ENCODE measurements around the gene ZDHHC5. TPM values are rescaled to one million over a fixed set of nuclear protein-coding genes. Genes with fewer than 3 reads are reported as not detected.

The ZDHHC5 gene, protein sequence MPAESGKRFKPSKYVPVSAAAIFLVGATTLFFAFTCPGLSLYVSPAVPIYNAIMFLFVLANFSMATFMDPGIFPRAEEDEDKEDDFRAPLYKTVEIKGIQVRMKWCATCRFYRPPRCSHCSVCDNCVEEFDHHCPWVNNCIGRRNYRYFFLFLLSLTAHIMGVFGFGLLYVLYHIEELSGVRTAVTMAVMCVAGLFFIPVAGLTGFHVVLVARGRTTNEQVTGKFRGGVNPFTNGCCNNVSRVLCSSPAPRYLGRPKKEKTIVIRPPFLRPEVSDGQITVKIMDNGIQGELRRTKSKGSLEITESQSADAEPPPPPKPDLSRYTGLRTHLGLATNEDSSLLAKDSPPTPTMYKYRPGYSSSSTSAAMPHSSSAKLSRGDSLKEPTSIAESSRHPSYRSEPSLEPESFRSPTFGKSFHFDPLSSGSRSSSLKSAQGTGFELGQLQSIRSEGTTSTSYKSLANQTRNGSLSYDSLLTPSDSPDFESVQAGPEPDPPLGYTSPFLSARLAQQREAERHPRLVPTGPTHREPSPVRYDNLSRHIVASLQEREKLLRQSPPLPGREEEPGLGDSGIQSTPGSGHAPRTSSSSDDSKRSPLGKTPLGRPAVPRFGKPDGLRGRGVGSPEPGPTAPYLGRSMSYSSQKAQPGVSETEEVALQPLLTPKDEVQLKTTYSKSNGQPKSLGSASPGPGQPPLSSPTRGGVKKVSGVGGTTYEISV
- 20.5 TPM for total RNA-seq (ENCODE audit: insufficient read depth, low replicate concordance)

DNA sequence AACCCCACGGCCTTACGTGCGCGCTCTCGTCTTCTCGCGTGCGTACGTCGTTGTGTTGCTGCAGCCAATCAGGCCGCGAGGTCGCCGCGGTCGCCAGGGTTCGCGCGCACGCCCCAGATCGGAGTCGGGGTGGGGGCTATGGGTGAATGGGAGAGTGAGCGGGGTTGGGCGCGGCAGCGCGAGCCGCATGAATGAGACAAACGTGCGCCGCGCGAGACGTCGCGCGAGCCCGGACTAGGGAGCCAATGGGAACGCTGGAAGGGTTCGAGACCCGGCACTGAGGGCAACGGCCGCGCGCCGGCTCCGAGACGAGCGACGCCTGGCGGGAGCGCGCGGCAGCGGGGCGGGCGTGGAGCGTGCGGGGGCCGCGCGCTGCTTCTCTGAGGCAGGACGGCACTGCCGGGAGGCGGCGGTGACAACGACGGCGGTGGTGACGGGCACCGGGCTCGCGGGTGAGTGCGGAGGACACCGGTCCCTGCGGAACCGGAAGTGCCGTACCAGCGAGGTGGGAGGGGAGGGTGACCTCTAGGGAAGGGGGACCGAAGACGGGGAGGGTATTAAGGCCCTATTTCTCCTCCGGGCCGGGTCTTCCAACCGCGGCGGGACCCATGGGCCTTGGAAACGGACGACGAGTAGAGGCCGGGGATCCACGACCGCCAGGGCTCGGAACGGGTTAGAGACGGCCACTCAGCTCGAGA is at the start of gene ZDHHC5:
Gene ZDHHC5 (plus strand): TSS at position 379 of the 698 bp plus-strand sequence. CDS start 4,977 bp downstream, outside the sequence.
- peak; percentile 99 for DNase-seq (ENCODE audit: low spot score)

DNA sequence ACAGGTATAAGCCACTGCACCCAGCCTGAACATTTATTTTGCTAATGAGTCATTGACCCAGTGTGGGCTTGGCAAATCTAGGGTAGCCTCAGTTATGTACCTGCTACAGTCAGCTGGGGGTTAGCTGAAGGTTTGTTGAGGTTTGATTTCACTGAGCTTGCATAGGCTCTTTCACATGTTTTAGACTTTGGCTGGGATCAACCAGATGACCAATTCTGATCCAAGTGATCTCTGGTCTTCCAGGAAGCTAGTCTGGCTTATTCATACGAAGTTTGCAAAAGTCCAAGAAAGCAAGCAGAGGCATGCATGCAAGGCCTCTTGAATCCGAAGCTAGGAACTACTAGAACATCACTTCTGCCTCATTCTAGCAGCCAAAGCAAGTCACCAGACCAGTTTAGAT is 49.5 kb upstream of the ZDHHC5 start:
- no peak for DNase-seq (ENCODE audit: low spot score)

DNA sequence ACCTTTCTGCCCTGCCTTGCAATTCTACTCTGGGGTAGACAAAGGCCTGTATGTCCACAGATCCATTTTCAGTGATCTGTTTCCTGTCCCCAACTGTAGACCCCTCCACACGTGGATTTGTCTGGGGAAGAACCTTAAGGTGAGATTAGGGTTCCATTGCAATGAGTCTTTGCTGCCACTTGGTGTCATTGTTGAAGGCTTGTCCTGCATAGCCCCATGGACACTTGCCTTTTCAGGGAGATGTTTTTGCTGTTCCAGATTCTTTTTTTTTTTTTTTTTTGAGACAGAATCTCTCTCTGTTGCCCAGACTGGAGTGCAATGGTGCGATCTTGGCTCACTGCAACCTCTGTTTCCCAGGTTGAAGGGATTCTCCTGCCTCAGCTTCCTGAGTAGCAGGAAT is 48.6 kb upstream of the ZDHHC5 start:
- no peak for DNase-seq (ENCODE audit: low spot score)

DNA sequence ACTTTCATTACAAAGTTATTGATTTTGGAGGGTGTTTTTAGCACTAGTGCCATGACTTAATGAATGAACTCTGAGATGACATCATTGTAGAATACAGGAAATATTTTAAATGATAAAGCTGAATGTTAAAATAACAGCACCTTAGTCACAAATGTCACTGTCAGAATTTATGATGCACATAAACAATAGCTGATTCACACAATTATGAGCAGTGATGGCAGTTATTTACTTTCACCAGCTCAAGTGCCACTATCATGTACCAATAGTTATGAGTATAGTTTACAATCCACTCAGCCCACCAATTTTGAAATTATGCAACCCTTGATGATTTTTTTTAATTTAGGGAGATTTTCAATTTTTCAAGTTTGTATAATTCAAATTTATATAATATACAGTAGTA is 47.4 kb upstream of the ZDHHC5 start:
- DNase-seq (ENCODE audit: low spot score): no peak

DNA sequence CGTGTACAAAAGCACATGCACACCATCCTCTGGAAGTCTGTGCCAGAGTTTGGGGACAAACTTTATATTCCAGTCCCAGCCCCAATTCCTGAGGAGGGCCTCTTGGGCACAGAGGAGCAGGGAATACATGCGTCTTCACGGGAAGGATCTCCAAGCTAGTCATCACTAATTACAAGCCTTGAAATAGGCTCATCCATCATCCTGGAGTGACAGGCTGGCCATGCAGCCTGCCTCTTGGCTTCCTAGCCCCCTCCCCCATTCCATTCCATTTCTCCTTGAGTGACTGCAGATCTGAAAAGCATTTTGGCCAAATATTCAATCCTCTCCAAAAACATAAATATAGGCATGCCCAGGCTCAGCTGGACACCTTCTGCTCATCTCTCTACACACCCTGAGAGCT is 45.7 kb upstream of the ZDHHC5 start:
- DNase-seq (ENCODE audit: low spot score): no peak

DNA sequence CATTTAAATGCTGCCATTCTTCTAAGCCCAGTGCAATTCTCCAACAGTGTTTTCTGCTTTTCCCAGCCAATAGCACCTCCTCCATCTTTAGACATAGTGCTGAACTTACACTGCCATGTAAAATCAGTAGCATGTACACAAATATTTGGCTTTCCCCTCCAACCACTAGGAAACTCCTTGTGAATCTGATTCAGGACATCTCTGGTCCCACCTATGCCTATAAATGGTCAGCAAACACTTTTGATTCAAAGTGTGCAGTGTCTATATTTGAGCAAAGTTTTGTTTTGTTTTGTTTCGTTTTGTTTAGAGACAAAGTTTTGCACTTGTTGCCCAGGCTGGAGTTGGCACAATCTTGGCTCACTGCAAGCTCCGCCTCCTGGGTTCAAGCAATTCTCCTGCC is 43.0 kb upstream of the ZDHHC5 start:
- DNase-seq (ENCODE audit: low spot score): no peak

DNA sequence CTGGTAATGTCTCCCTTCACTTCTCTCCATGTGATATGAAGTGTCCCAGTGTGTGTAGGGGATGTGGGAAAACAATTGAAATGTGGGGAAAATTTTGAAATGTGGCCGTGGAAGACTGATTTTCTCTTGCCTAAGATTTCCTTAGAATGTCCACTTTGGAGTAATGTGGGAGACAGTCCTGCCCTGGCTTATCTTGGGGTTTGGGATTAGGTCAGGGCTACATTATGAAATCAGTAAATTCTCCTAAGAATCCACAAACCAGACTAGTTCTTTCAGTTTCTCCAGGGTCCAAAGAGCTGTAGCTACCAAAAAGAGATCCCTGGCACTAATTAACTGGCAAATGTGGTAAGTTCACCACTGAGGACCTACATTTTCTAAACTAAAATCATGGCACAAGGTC is 41.0 kb upstream of the ZDHHC5 start:
- DNase-seq (ENCODE audit: low spot score): no peak

DNA sequence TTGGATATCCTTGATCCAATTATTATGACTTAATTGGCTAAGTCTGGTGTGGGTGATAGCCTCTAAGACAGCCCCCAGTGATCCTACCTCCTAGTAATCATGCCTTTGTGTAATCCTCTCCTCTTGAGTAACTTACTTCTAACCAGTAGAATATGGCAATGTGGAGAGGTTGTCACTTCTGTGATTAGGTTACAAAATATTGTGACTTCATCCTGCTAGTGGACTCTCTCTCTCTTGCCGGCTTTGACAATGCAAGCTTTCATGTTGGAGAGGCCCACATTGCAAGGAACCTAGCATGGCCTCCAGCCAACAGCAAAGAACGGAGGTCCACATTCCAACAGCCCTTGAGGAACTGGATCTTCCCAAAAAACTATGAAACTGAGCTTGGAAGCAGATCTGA is 37.7 kb upstream of the ZDHHC5 start:
- no peak for DNase-seq (ENCODE audit: low spot score)

DNA sequence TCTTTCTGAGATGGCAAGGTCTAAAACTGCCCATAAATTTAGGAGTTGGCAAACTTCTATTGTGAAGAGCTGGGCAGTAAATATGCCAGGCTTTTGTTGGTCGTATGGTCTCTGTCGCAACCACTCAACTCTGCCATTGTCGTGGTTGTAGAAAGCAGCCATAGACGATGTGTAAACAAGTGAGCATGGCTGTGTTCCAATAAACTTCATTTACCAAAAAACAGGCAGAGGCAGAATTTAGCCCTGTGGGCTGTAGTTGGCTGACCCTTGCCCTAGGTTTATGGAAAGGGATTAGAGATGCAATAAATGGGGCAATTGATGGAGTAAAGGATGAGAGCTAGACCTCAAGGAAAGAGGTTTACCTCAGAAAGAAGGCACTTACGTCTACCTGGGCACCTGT is 35.8 kb upstream of the ZDHHC5 start:
- DNase-seq (ENCODE audit: low spot score): no peak

DNA sequence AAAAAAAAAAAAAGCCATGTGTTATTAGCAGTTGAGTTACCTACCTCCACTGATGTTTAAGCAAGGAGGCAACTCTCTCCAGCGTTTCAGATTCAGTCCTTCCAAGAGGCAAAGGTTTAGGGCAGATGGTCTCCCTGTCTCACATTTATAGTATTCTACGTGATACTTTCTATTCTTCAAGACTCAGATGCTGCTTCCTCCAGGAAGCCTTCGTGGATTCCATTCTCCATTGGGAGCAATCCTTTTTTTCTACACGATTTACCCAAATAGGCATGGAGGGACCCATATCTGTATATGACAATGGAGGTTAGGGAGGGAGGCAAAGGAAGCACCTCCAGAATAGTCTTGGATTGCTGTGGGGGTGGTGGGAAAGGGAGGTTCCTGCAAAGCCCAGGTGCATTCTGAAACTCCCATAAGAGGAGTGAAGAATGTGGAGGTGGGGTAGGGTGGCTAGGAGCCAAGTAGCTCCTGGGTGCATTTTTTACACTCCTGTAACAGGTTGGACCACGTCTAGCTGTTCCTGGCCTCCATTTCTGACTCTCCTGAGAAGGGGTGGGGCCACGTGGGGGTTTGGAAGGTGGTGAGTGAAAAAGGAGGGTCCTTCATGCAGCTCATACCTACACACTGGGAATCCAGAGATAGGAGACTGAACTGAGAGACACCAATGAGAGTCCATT is 34.4 kb upstream of the ZDHHC5 start:
- no peak for DNase-seq (ENCODE audit: low spot score)

DNA sequence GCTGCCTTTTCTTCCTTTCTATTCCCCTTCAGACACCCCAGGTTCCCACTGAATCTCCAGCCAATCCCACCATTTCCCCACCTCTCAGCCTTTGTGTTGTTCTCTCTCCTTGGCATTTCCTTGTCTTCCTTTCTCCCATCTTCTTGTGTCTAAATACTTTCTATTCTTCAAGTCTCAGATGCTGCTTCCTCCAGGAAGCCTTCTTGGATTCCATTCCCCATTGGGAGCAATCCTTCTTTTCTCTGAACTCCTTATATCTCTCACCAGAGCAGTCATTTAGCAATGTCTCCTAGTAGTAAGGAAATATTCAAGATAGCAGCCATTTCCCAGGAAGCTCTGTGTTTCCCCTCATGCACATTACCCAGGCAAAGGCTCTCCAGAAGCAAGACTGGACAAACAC is 33.6 kb upstream of the ZDHHC5 start:
- DNase-seq (ENCODE audit: low spot score): no peak

DNA sequence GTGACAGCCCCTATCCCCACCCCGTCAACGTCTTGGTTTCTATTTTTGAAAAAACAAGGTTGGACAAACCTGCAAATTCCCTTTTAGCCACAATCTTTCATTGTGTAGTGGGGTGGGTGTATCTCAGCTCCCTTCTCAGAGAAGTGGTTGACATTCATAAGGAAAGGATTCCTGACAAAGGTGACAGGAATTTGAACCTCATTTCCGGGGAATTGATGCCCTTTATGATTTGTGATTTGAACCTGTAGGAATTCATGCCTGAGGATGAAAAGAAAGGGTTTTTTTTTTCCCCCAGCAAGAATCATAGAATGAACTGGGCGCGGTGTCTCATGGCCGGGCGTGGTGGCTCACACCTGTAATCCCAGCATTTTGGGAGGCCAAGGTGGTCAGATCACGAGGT is 32.7 kb upstream of the ZDHHC5 start:
- DNase-seq (ENCODE audit: low spot score): no peak

DNA sequence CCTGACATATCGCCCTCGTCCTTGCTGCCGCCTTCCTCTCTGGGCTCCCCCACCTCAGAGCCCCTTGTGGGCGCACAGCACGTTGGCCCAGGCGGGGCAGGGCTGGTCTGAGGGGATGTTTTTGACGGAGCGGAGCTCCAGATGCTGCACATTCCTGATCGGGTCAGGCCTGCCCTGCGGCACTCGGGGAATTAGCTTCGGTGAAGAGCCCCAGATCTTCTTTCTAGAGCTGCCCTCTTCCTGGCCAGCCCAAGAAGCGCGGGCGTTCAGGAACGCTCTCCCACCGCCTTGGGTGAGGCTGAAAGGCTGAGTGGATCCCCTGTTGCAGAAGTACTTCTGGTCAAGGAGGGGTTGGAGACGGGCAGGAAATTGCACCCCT is 30.3 kb upstream of the ZDHHC5 start:
- DNase-seq (ENCODE audit: low spot score): peak; percentile 75

DNA sequence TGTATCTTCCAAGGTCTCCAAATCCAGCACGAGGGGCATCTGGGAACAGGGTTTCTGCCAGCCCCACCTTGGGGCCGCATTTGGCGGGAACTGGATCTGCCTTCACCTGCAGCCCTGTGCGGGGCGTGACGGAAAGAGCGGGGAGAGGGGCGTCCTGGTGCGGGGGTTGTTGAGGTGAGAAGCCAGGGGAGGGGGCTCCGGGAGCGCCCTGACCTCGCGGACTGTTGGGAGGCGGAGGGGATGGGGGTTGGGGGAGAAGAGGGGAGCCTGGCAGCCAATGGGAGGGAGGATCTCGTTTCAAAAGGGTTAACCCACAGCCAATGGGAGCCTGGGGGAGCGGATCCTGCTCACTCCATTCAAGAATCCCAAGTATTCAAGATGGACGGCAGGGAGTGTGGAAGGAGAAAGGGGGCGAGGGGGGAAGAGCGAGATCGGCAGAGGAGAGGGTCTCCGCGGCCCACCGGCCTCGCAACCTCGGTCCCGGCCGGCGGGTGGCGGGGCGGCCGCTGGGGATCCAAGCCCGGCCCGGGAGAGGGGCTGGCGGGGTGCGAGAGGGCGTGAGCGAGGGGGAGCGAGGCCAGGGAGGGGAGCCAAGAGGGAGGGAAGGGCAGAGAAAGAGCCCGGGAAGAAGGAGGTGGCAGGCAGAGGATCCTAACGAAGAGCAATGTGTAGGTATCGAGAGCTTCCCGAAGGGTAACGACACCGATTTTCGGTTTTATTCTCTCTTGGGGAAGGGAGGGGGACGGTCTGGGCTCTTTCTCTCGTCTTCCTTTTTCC is 29.7 kb upstream of the ZDHHC5 start:
- peak; percentile 97 for DNase-seq (ENCODE audit: low spot score)

DNA sequence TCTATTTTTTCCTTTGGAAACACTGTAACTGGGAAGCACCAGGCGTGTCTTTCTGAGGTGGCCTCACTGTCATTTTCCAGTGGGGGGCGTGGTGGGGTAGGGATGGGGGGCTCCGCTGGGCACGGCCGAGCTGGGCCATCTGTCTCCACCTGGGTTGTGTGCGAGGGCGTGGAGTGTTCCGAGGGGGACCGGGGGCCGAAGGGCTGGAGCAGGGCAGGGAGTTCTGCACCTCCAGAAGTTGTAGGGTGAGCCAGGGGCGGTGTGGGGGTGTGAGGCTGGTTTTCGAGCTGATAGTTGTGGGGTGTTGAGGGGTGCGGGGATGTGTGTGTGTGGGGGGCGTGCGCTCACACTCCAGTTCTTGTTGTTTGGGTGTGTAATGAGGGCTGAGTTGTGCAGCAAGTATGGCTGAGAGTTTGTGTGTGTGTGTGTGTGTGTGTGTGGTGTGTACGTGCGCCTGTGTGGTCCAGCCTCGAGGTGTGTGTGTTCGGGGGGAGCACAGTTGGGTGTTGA is 29.0 kb upstream of the ZDHHC5 start:
- DNase-seq (ENCODE audit: low spot score): no peak

DNA sequence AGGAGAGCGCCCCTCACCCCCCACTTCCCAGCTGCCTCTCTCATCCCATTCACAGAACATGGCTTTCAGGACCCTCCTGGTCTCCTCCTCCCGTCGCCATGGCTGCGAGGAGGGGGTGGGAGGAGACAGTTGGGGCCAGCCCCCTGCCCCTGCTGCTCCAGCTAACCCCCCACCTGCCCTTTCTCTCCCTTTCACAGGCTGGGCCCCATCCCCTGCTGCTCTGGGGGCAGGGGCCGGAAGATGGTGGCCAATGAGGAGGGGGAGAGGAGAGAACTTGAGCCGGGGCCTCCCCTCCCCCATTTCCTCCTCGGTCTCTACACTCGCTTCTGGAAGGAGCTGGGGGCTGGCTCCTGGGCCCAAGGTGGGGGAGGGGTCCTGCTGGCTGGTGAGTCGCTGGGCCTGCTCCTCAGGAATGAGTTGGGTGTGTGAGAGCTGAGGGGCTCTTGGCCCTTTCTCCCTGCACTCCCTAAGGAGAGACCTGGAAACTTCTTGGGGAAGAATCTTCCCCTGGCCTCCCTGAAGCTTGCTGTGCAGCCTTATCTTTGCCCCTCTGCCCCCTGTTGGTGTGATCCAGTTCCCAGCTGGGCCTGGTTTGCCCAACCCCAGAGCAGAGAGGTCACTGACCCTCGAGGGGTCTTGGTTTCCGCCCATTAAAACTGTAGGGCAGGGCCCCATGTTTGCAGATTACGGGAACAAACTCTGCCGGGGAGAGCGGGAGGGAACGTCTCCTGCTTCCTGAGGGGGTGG is 28.4 kb upstream of the ZDHHC5 start:
- DNase-seq (ENCODE audit: low spot score): peak; percentile 70

DNA sequence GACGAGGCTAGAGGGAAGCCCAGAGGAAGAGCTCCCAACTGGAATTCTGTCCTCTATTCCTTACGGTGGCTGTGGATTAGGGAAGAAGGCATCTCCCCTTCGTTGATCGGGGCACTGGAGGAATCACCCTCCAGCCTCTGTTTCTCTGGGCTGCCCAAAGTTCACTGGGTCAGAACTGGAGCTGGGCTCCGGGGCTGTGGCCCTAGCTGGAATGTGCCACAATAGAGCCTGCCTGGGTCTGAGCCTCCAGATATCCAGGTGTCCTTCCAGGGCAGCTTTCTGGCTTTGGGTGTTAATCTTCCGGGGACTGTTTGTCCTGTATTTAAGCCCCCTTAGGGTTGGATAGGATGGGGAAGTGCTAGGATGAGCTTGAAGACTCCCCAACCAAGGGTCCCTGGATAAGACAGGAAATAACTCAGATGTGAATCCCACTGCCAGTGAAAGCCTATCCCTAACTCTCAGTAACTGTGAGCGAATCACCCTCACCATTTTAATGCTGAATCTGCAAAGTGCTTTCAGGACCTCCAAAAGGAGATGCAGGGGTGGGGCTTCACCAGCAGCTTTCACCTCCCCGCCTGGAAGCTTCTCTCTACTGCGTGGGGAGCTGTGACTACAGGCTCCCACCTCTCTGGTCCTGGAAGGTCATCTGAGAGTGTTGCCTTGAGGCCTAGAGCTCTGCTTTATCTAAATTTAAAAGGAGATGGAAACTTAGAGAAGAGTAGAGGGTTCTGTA is 27.7 kb upstream of the ZDHHC5 start:
- no peak for DNase-seq (ENCODE audit: low spot score)

DNA sequence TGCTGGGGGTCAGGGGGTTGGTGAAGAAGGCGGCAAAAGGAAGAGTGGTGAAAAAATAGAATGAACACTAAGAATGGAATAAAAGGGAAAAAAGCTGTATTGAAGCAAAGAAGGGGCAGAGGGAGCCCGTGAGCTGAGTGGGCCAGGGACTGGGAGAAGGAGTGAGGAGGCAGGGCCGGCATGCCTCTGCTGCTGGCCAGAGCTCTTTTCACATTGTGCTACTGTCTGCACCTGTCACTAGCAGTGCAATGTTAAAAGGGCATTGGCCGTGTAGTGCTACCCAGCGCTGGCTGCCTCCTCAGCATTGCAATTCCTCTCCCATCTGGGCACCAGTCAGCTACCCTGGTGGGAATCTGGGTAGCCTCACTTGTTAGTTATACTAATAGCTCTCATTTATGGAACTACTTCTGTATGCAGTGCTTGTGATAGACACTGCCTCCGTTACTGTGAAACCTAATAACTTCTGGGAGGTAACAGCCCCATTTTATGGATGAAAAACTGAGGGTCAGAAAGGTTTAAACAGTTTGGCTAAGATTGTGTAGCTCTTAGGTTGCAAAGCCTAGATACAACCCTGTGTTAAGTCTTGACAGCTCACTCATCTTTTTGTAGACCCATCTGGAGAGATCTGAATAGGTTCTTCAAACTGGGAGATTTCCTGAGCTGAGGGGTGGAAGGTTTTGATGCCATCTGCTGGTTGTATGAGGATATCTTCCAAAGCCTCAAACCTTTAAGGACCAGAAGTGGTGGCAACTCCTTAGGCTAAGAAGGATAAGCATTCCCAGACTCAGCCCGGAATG is 26.7 kb upstream of the ZDHHC5 start:
- peak; percentile 68 for DNase-seq (ENCODE audit: low spot score)

DNA sequence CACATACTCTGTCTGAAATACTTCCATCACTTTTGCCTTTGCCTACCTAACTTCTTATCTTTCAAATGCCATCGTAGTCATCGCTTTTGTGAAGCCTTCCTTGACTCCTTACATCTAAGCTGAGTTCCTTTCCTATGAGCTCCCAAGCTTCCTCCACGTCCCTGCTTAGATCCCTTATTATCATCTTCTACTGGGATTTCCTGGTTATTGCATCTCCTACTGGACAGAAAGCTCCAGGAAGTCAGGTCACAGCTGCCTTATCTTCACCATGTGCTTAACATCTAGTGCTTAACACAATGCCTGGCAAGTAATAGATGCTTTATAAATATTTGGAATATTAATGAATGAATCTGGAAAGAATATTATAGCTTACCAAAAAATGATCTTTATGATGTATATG is 24.1 kb upstream of the ZDHHC5 start:
- no peak for DNase-seq (ENCODE audit: low spot score)

All from umbilical cord (tissue), 2 donors.